H1 (cell line): Measurements from ENCODE around the gene KCNT1. TPM values are rescaled to one million over a fixed set of nuclear protein-coding genes. Genes with fewer than 3 reads are reported as not detected.

Experiments
- CTCF ChIA-PET: fragments of 300-600 bp; sonication (Branson Sonifier 250); formaldehyde crosslinking; loops from one replicate; lab custom pipeline; 2021; ENCODE audit not compliant: partially characterized antibody; lab: Charles Lee
- POLR2A ChIA-PET: fragments of 300-600 bp; sonication (Branson Sonifier 250); formaldehyde crosslinking; loops from one replicate; lab custom pipeline; 2021; ENCODE audit warnings: inconsistent platforms; ENCODE audit not compliant: partially characterized antibody; lab: Charles Lee
- DNase-seq, 2 experiments: peaks; one replicate each; pipeline versions ENCODE4 v3.0.0 to v3.0.0-alpha.2; 2010 to 2022; ENCODE audit warnings: low spot score in 2 of 2, low read depth in 1 of 2, mixed read lengths in 1 of 2
- FAIRE-seq: peaks from 2 replicates; lab custom pipeline; 2011; peaks lifted over from hg19 to GRCh38; lab: Jason Lieb, UNC
- H2AFZ ChIP-seq: 2 replicates; pipeline ENCODE4 v1.8.1; 2012; ENCODE audit warnings: low read length, inconsistent platforms
- H2AK5ac ChIP-seq: 2 replicates; pipeline ENCODE4 v1.6.1; 2013; ENCODE audit warnings: low read depth, low read length
- H2BK120ac ChIP-seq: replicated peaks from 2 replicates; pipeline ENCODE3; 2013; ENCODE audit warnings: low read depth, low read length, inconsistent platforms
- H2BK12ac ChIP-seq: 2 replicates; pipeline ENCODE4 v1.6.1; 2013; ENCODE audit warnings: low read depth, low read length
- H2BK15ac ChIP-seq: 2 replicates; pipeline ENCODE4 v1.6.1; 2013; ENCODE audit warnings: low read length
- H2BK20ac ChIP-seq: 2 replicates; pipeline ENCODE4 v1.6.1; 2013; ENCODE audit warnings: low read length
- H2BK5ac ChIP-seq: 2 replicates; pipeline ENCODE4 v1.6.1; 2013; ENCODE audit warnings: low read depth, low read length
- H3K14ac ChIP-seq: 2 replicates; pipeline ENCODE4 v1.6.1; 2013; ENCODE audit warnings: inconsistent platforms; ENCODE audit not compliant: insufficient read length
- H3K18ac ChIP-seq: 2 replicates; pipeline ENCODE4 v1.6.1; 2013; ENCODE audit warnings: low read length; ENCODE audit errors: extremely low read depth
- H3K23ac ChIP-seq: 2 replicates; pipeline ENCODE4 v1.6.1; 2013; ENCODE audit warnings: inconsistent platforms; ENCODE audit not compliant: insufficient read length
- H3K23me2 ChIP-seq: 2 replicates; pipeline ENCODE4 v1.6.1; 2013; ENCODE audit warnings: low read depth, low read length
- H3K27ac ChIP-seq: 2 replicates; pipeline ENCODE4 v1.6.1; 2011; ENCODE audit warnings: low read depth, low read length, inconsistent platforms
- H3K27me3 ChIP-seq, 4 experiments: replicated peaks in 1 of 4; 1 replicate in 1 of 4; 2 replicates in 3 of 4; pipeline versions ENCODE4 v1.6.1 to v1.8.1; 2011 to 2013; ENCODE audit warnings: low read length in 3 of 4, mild to moderate bottlenecking in 3 of 4, inconsistent platforms in 2 of 4, mixed read lengths in 2 of 4, moderate library complexity in 1 of 4; ENCODE audit not compliant: control insufficient read depth in 3 of 4, insufficient read depth in 3 of 4; ENCODE audit errors: extremely low read depth in 1 of 4
- H3K36me3 ChIP-seq, 4 experiments: 2 replicates each; pipeline versions ENCODE4 v1.6.1 to v1.8.1; 2011 to 2013; ENCODE audit warnings: mild to moderate bottlenecking in 4 of 4, low read length in 3 of 4, moderate library complexity in 2 of 4, control low read depth in 1 of 4, inconsistent platforms in 1 of 4; ENCODE audit not compliant: insufficient read depth in 4 of 4, control insufficient read depth in 2 of 4
- H3K4ac ChIP-seq: replicated peaks from 2 replicates; pipeline ENCODE3; 2013; ENCODE audit warnings: low read length, low read depth, mixed read lengths, inconsistent platforms; ENCODE audit not compliant: insufficient read length
- H3K4me1 ChIP-seq, 4 experiments: replicated peaks in 1 of 4; 1 replicate in 1 of 4; 2 replicates in 3 of 4; pipeline versions ENCODE4 v1.6.1 to v1.8.1; 2011 to 2013; ENCODE audit warnings: low read length in 3 of 4, inconsistent platforms in 2 of 4, mixed read lengths in 1 of 4; ENCODE audit not compliant: insufficient read depth in 4 of 4, control insufficient read depth in 3 of 4
- H3K4me2 ChIP-seq, 2 experiments: 2 replicates each; pipeline versions ENCODE4 v1.6.1 to v1.8.1; 2011 to 2013; ENCODE audit warnings: low read depth in 2 of 2, low read length in 2 of 2, control low read depth in 1 of 2, inconsistent platforms in 1 of 2, mild to moderate bottlenecking in 1 of 2; ENCODE audit not compliant: insufficient read depth in 1 of 2
- H3K4me3 ChIP-seq, 4 experiments: fragments of 200-600, 300-600 bp in 1 of 4; sonication (generic), shearing (Covaris generic), sonication (Bioruptor Twin) in 1 of 4; 2 replicates each; pipeline versions ENCODE4 v1.5.1 to v1.8.1; 2011 to 2016; ENCODE audit warnings: low read length in 4 of 4, low read depth in 3 of 4, control low read depth in 2 of 4, inconsistent platforms in 2 of 4, mild to moderate bottlenecking in 2 of 4, mixed read lengths in 1 of 4, moderate library complexity in 1 of 4; ENCODE audit not compliant: insufficient read depth in 2 of 4; ENCODE audit errors: extremely low read depth in 1 of 4
- H3K56ac ChIP-seq: replicated peaks from 2 replicates; pipeline ENCODE3; 2013; ENCODE audit warnings: low read depth, mild to moderate bottlenecking, mixed read lengths, low read length, inconsistent platforms; ENCODE audit not compliant: insufficient read length
- H3K79me1 ChIP-seq: 2 replicates; pipeline ENCODE4 v1.6.1; 2013; ENCODE audit warnings: low read depth, low read length, control low read depth
- H3K79me2 ChIP-seq, 2 experiments: 2 replicates each; pipeline versions ENCODE4 v1.6.1 to v1.8.1; 2012 to 2013; ENCODE audit warnings: low read length in 2 of 2, mild to moderate bottlenecking in 2 of 2, inconsistent platforms in 1 of 2; ENCODE audit not compliant: insufficient read depth in 2 of 2, control insufficient read depth in 1 of 2
- H3K9ac ChIP-seq, 4 experiments: replicated peaks in 1 of 4; 1 replicate in 1 of 4; 2 replicates in 3 of 4; pipeline versions ENCODE4 v1.6.1 to v1.8.1; 2011 to 2013; ENCODE audit warnings: low read depth in 3 of 4, low read length in 3 of 4, control low read depth in 2 of 4, mild to moderate bottlenecking in 2 of 4, moderate library complexity in 2 of 4, inconsistent platforms in 1 of 4; ENCODE audit errors: extremely low read depth in 1 of 4
- H3K9me3 ChIP-seq, 2 experiments: 2 replicates each; pipeline versions ENCODE4 v1.6.1 to v1.8.1; 2012 to 2013; ENCODE audit warnings: mild to moderate bottlenecking in 2 of 2, moderate library complexity in 2 of 2, control low read depth in 1 of 2, inconsistent platforms in 1 of 2, low read depth in 1 of 2, low read length in 1 of 2, mixed read lengths in 1 of 2; ENCODE audit not compliant: insufficient read depth in 2 of 2
- H4K20me1 ChIP-seq, 2 experiments: replicated peaks in 1 of 2; 2 replicates each; pipeline versions ENCODE3 to v1.8.1; 2011 to 2013; ENCODE audit warnings: inconsistent platforms in 2 of 2, low read length in 2 of 2, mild to moderate bottlenecking in 1 of 2; ENCODE audit not compliant: insufficient read depth in 2 of 2, control insufficient read depth in 1 of 2
- H4K5ac ChIP-seq: 2 replicates; pipeline ENCODE4 v1.6.1; 2013; ENCODE audit warnings: low read length, low read depth, mixed read lengths, inconsistent platforms; ENCODE audit not compliant: insufficient read length
- H4K8ac ChIP-seq: 2 replicates; pipeline ENCODE4 v1.8.0; 2013; ENCODE audit warnings: mild to moderate bottlenecking, moderate library complexity, low read length, inconsistent platforms; ENCODE audit not compliant: insufficient read depth; ENCODE audit errors: extremely low read depth
- H4K91ac ChIP-seq: replicated peaks from 2 replicates; pipeline ENCODE3; 2013; ENCODE audit warnings: low read length, mixed read lengths, inconsistent platforms; ENCODE audit not compliant: insufficient read length
- CHD1 ChIP-seq: IDR thresholded peaks from 2 replicates; pipeline ENCODE4 v1.6.1; 2012; ENCODE audit warnings: low read depth, low read length, improper control_type of control experiment
- EGR1 ChIP-seq: IDR thresholded peaks from 2 replicates; pipeline ENCODE4 v1.6.1; 2011; ENCODE audit warnings: low read depth, low read length, borderline replicate concordance
- NANOG ChIP-seq: IDR thresholded peaks from 2 replicates; pipeline ENCODE4 v1.6.1; 2011; ENCODE audit warnings: low read length, low read depth, mild to moderate bottlenecking, inconsistent platforms; ENCODE audit not compliant: insufficient read depth, poor library complexity, severe bottlenecking
- whole genome bisulfite sequencing, 2 experiments: shearing (Covaris generic) in 1 of 2; methylation state at CpG; one replicate each; pipeline versions ENCODE4 v1.1.6 to v1.1.7; 2013 to 2015; ENCODE audit warnings: low lambda C conversion rate in 2 of 2, mixed read lengths in 2 of 2, inconsistent platforms in 1 of 2, low coverage in 1 of 2, missing lambda C conversion rate in 1 of 2; ENCODE audit not compliant: insufficient replicate concordance in 2 of 2, insufficient coverage in 1 of 2, insufficient read length in 1 of 2; ENCODE audit errors: extremely low coverage in 1 of 2, missing lambda C conversion rate in 1 of 2; 5-methylcytosine and 5-hydroxymethylcytosine counted together
- polyA plus RNA-seq, 7 experiments: library from polyadenylated mRNA; depleted of rRNA in 3 of 7; stranded (reverse) in 5 of 7; unstranded in 2 of 7; fragments of >200 nt in 5 of 7; fragments of 200-250 nt in 2 of 7; gene quantifications; 1 replicate in 5 of 7; 2 replicates in 1 of 7; 4 replicates in 1 of 7; pipeline versions ENCODE4 v1.2.1 to v1.2.3, GENCODE V29; 2011 to 2013; ENCODE audit warnings: missing spikeins in 2 of 7, mixed read lengths in 2 of 7
- total RNA-seq: library from RNA; stranded (reverse); fragmentation: NEBNext Ultra II Directional; extraction: Animal tissue kit (Norgen Biotek cat#: 25700); gene quantifications from 2 replicates; pipeline ENCODE4 v1.2.1, GENCODE V29; 2021

The KCNT1 gene
- total and polyA plus RNA-seq, 2 of the 8 experiments (the other 6 are each of a cell fraction or from before 2014, with no cell fraction given): 0.13 to 0.20 TPM

GRCh38 chr9:135692410-135692809 lies 9.6 kb upstream of the KCNT1 start:
- H2BK12ac ChIP-seq: no peak overlapping the region
- no peaks in the 10 kb centered on the region for H3K36me3 ChIP-seq
- no peaks in the 10 kb centered on the region for H3K79me1 ChIP-seq
- H2BK15ac ChIP-seq: no peak overlapping the region
- no peaks in the 10 kb centered on the region for H3K79me2 ChIP-seq
- no peak overlapping the region for H2AFZ ChIP-seq
- no peak overlapping the region for H3K18ac ChIP-seq
- H3K4ac ChIP-seq: no peak overlapping the region
- H4K8ac ChIP-seq: no peak overlapping the region
- no peaks in the 10 kb centered on the region; a peak in 1 of 7 replicates for H3K27me3 ChIP-seq
- H4K91ac ChIP-seq: no peak overlapping the region
- TF ChIP-seq CHD1 (no peak), NANOG (no peak), EGR1 (peak; percentile 47; the same call in 1 of the 2 replicates)
- TF ChIP-seq, all 59 proteins: peak for 1
- Histone ChIP-seq H3K9ac (no peak overlapping the region), H3K56ac (no peak overlapping the region), H3K23me2 (no peaks in the 10 kb centered on the region), H3K4me1 (peaks cover 0 to 5% (median 0%) of the 10 kb centered on the region in 4 experiments; a peak in 2 of 7 replicates), H3K23ac (no peak overlapping the region), H2AK5ac (no peak overlapping the region), H3K27ac (no peak overlapping the region), H2BK120ac (no peak overlapping the region), H3K9me3 (no peaks in the 10 kb centered on the region), H3K4me2 (no peak overlapping the region), H3K4me3 (no peak overlapping the region), H2BK5ac (no peak overlapping the region), H4K5ac (no peak overlapping the region), H4K20me1 (peaks cover 0 to 7% of the 10 kb centered on the region in 2 experiments), H3K14ac (no peak overlapping the region), H2BK20ac (no peak overlapping the region)
- POLR2A ChIA-PET: interaction anchor here (1.7 kb wide), 1 partner anchor 9 kb away, joined by 3 read pairs; no protein-coding TSS in a partner anchor
- FAIRE-seq: no peak
- CTCF ChIA-PET: interaction anchor here (0.7 to 6.6 kb wide), 4 partner anchors 10 to 88 kb away, joined by 5 to 32 read pairs (median 22); partner anchors contain the start of gene KCNT1
- WGBS, 2 experiments: 90% methylated on average over 7 of the region's 11 CpGs; no CpG with 5 or more reads in 1 of the 2 experiments
- DNase-seq: no peak
